ENCODE data around the gene TLN1. TPM values are rescaled to one million over a fixed set of nuclear protein-coding genes. Genes with fewer than 3 reads are reported as not detected.
A peak's percentile ranks its signal among the peaks of the same experiment; 100 is the strongest.

TLN1 gene
- total and polyA plus RNA-seq, 7 donors, result 45.0 to 609 (median 354) TPM

- peak overlapping the region; percentile 95 to 100 (median 98) for H3K27ac ChIP-seq
- intact Hi-C loops (cut with DNase I), result no loop called here
- no peak for DNase-seq
- 75 to 84% methylated on average over 11 of the region's 11 CpGs for WGBS, 2 donors
- H3K4me3 ChIP-seq, result peak overlapping the region; percentile 88 to 97 (median 94)
- peaks cover 0 to 68% (median 47%) of the 10 kb centered on the region in 4 donors for H3K4me1 ChIP-seq
- no peaks in the 10 kb centered on the region for H3K27me3 ChIP-seq
- no peaks in the 10 kb centered on the region for H3K9me3 ChIP-seq
- no peak for TF ChIP-seq POLR2A (IDR thresholded peaks at IDR 0.05)
- TF ChIP-seq POLR2AphosphoS5 (IDR thresholded peaks at IDR 0.05), result peak; percentile 21 to 55 (median 26)
- peaks cover 34 to 69% (median 57%) of the 10 kb centered on the region in 4 donors for H3K36me3 ChIP-seq
Observed at GRCh38 chr9:35686222-35687203, 45.5 kb downstream of the TLN1 start.

DNA sequence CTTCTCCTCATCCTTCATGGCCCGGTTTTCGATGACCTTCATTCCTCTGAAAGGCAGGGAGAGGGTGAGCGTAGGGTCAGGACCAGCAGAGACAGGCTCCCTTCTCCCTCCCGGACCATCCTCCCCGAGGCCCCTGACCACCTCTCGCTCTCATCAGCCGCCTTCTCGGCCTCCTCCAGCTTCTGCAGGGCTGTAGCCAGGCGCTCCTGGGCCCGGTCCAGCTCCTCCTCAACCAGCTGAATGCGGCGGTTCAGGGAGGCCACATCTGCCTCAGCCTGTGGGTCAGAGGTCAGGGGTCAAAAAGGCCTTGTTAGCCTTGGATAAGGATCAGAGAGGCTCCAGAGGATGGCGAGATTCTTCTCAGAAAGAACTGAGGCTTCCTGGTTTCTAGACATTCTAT lies 46.5 kb downstream of the TLN1 start:
- TF ChIP-seq POLR2AphosphoS5 (IDR thresholded peaks at IDR 0.05) (peak in 2 of 4 donors; percentile 34 to 53), POLR2A (IDR thresholded peaks at IDR 0.05) (no peak)
- peaks cover 0 to 66% (median 46%) of the 10 kb centered on the region in 4 donors for H3K4me1 ChIP-seq
- peaks cover 34 to 69% (median 57%) of the 10 kb centered on the region in 4 donors for H3K36me3 ChIP-seq
- 86 to 89% methylated on average over 13 of the region's 13 CpGs for WGBS, 2 donors
- peak overlapping the region; percentile 95 to 100 (median 98) for H3K27ac ChIP-seq
- H3K9me3 ChIP-seq, result no peaks in the 10 kb centered on the region
- intact Hi-C loops (cut with DNase I), result no loop called here
- no peaks in the 10 kb centered on the region for H3K27me3 ChIP-seq
- no peak for DNase-seq
- peak overlapping the region; percentile 32 to 97 (median 91) for H3K4me3 ChIP-seq

GRCh38 chr9:35684921-35685320 lies 47.1 kb downstream of the TLN1 start:
- H3K4me3 ChIP-seq, result peak overlapping the region; percentile 32 to 97 (median 91)
- WGBS, 2 donors, result 95 to 96% methylated on average over 10 of the region's 10 CpGs
- no peaks in the 10 kb centered on the region for H3K9me3 ChIP-seq
- TF ChIP-seq POLR2AphosphoS5 (IDR thresholded peaks at IDR 0.05) (peak in 1 of 4 donors; percentile 6), EP300 (IDR thresholded peaks at IDR 0.05) (no peak)
- peak overlapping the region; percentile 95 to 100 (median 98) for H3K27ac ChIP-seq
- H3K27me3 ChIP-seq, result no peaks in the 10 kb centered on the region
- no peak for DNase-seq
- peaks cover 34 to 69% (median 57%) of the 10 kb centered on the region in 4 donors for H3K36me3 ChIP-seq
- H3K4me1 ChIP-seq, result peaks cover 0 to 66% (median 46%) of the 10 kb centered on the region in 4 donors
- intact Hi-C loops (cut with DNase I), result no loop called here

- TF ChIP-seq CTCF (IDR thresholded peaks at IDR 0.05) (no peak), POLR2AphosphoS5 (IDR thresholded peaks at IDR 0.05) (no peak), EP300 (IDR thresholded peaks at IDR 0.05) (no peak), POLR2A (IDR thresholded peaks at IDR 0.05) (no peak)
- Histone ChIP-seq H3K9me3 (no peaks in the 10 kb centered on the region), H3K4me1 (peaks cover 0 to 64% (median 46%) of the 10 kb centered on the region in 4 donors), H3K27me3 (no peaks in the 10 kb centered on the region), H3K4me3 (peak overlapping the region in 2 of 4 donors; percentile 88 to 97), H3K27ac (peak overlapping the region; percentile 95 to 100 (median 98)), H3K36me3 (peaks cover 34 to 64% (median 52%) of the 10 kb centered on the region in 4 donors)
- intact Hi-C loops (cut with DNase I), result no loop called here
- WGBS, 2 donors, result 81% methylated on average over 2 of the region's 2 CpGs
- DNase-seq, result no peak
Observed at GRCh38 chr9:35683323-35683722, 48.7 kb downstream of the TLN1 start.

- H3K27me3 ChIP-seq, result no peaks in the 10 kb centered on the region
- peak overlapping the region in 2 of 4 donors; percentile 88 to 97 for H3K4me3 ChIP-seq
- peaks cover 0 to 58% (median 46%) of the 10 kb centered on the region in 4 donors for H3K4me1 ChIP-seq
- intact Hi-C loops (cut with DNase I), result no loop called here
- DNase-seq, result no peak
- peak overlapping the region; percentile 95 to 100 (median 98) for H3K27ac ChIP-seq
- TF ChIP-seq CTCF (IDR thresholded peaks at IDR 0.05), result no peak
- peak; percentile 26 to 62 (median 53) for TF ChIP-seq POLR2AphosphoS5 (IDR thresholded peaks at IDR 0.05)
- WGBS, 2 donors, result 89 to 92% methylated on average over 10 of the region's 10 CpGs
- peaks cover 34 to 58% (median 50%) of the 10 kb centered on the region in 4 donors for H3K36me3 ChIP-seq
- no peaks in the 10 kb centered on the region for H3K9me3 ChIP-seq
Observed at GRCh38 chr9:35682520-35683315, 49.3 kb downstream of the TLN1 start.
